ENCODE data around the gene BEND5.

Gene BEND5

GRCh38 chr1:48735796-48736195, 40.9 kb downstream of the BEND5 start:
- TF ChIP-seq CTCF (IDR thresholded peaks at IDR 0.05), result no peak

- TF ChIP-seq CTCF (IDR thresholded peaks at IDR 0.05), result no peak
These were observed 46.4 kb downstream of the BEND5 start for GRCh38 chr1:48730164-48730910.

GRCh38 chr1:48728584-48728983, 48.1 kb downstream of the BEND5 start:
- TF ChIP-seq CTCF (IDR thresholded peaks at IDR 0.05), result no peak

- TF ChIP-seq CTCF (IDR thresholded peaks at IDR 0.05), result no peak
These were observed 50.0 kb downstream of the BEND5 start for GRCh38 chr1:48726557-48727215.

- TF ChIP-seq CTCF (IDR thresholded peaks at IDR 0.05), result no peak
These were observed 50.6 kb downstream of the BEND5 start for GRCh38 chr1:48726139-48726538.

- TF ChIP-seq CTCF (IDR thresholded peaks at IDR 0.05), result no peak
These were observed 51.2 kb downstream of the BEND5 start for GRCh38 chr1:48725341-48726046.

GRCh38 chr1:48720929-48721328, 55.8 kb downstream of the BEND5 start:
- no peak for TF ChIP-seq CTCF (IDR thresholded peaks at IDR 0.05)

Data from LNCAP (cell line).